Liver (tissue), 3 donors: Measurements from ENCODE around the gene OR4F15.

Experiments
- ATF3 ChIP-seq: IDR thresholded peaks from 2 replicates; pipeline ENCODE4 v1.6.1; 2016; ENCODE audit warnings: antibody characterized with exemption
- EGR1 ChIP-seq, 2 donors: IDR thresholded peaks; 2 replicates each; pipeline ENCODE4 v1.6.1; 2016 to 2018; ENCODE audit warnings: antibody characterized with exemption in 2 of 2, low read depth in 2 of 2
- FOXA1 ChIP-seq: IDR thresholded peaks from 2 replicates; pipeline ENCODE4 v1.6.1; 2016; ENCODE audit warnings: antibody characterized with exemption
- JUND ChIP-seq, 2 donors: IDR thresholded peaks; 2 replicates each; pipeline ENCODE4 v1.6.1; 2016; ENCODE audit warnings: antibody characterized with exemption in 2 of 2
- MAX ChIP-seq: IDR thresholded peaks from 2 replicates; pipeline ENCODE4 v1.6.1; 2016; ENCODE audit warnings: antibody characterized with exemption
- RAD21 ChIP-seq, 2 donors: IDR thresholded peaks; 2 replicates each; pipeline ENCODE4 v1.6.1; 2016; ENCODE audit warnings: antibody characterized with exemption in 2 of 2, mild to moderate bottlenecking in 2 of 2
- RXRA ChIP-seq, 2 donors: IDR thresholded peaks; 2 replicates each; pipeline ENCODE4 v1.6.1; 2017 to 2018; ENCODE audit warnings: antibody characterized with exemption in 2 of 2, mild to moderate bottlenecking in 1 of 2
- SP1 ChIP-seq: IDR thresholded peaks from 2 replicates; pipeline ENCODE4 v1.6.1; 2018; ENCODE audit warnings: antibody characterized with exemption, mild to moderate bottlenecking
- TAF1 ChIP-seq: conservative IDR thresholded peaks from 2 replicates; pipeline ENCODE4 v1.6.1; 2016; ENCODE audit warnings: antibody characterized with exemption, mild to moderate bottlenecking
- TF ChIP-seq, protein P1 (sequence below): IDR thresholded peaks from 2 replicates; pipeline ENCODE4 v1.6.1; 2016; ENCODE audit warnings: antibody characterized with exemption, mild to moderate bottlenecking
- TF ChIP-seq, protein P2 (sequence below): fragments of 150-350 bp; IDR thresholded peaks from 2 replicates; pipeline ENCODE4 v1.5.1; 2017; ENCODE audit warnings: improper control_type of control experiment, low read depth, low read length; ENCODE audit not compliant: missing input control
- TF ChIP-seq, protein P3 (sequence below): IDR thresholded peaks from 2 replicates; pipeline ENCODE4 v1.6.1; 2016; ENCODE audit warnings: antibody characterized with exemption
- donor health status: healthy.
- donor health status: healthy.

DNA sequence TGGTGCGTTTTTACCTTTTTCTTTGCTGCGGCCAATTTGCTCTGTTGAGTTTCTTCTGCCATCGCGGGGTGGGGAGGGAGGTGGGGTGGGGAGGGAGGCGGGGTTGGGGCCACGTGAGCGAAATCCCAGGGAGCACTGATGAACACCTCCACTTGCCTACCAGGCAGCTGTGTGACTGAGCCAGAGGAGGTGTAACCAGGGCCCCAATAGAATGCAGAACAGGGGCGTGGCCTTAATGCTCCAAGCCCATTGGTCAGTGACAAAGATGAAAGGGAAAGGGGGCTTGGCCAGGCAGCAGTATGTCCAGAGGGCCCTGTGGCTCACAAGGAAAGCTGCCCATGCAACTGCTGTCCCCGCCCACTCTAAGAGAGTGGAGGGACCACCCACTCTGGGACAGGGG is 30.1 kb upstream of the OR4F15 start:
- TF ChIP-seq, protein P1, sequence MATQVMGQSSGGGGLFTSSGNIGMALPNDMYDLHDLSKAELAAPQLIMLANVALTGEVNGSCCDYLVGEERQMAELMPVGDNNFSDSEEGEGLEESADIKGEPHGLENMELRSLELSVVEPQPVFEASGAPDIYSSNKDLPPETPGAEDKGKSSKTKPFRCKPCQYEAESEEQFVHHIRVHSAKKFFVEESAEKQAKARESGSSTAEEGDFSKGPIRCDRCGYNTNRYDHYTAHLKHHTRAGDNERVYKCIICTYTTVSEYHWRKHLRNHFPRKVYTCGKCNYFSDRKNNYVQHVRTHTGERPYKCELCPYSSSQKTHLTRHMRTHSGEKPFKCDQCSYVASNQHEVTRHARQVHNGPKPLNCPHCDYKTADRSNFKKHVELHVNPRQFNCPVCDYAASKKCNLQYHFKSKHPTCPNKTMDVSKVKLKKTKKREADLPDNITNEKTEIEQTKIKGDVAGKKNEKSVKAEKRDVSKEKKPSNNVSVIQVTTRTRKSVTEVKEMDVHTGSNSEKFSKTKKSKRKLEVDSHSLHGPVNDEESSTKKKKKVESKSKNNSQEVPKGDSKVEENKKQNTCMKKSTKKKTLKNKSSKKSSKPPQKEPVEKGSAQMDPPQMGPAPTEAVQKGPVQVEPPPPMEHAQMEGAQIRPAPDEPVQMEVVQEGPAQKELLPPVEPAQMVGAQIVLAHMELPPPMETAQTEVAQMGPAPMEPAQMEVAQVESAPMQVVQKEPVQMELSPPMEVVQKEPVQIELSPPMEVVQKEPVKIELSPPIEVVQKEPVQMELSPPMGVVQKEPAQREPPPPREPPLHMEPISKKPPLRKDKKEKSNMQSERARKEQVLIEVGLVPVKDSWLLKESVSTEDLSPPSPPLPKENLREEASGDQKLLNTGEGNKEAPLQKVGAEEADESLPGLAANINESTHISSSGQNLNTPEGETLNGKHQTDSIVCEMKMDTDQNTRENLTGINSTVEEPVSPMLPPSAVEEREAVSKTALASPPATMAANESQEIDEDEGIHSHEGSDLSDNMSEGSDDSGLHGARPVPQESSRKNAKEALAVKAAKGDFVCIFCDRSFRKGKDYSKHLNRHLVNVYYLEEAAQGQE, result no peak
- TF ChIP-seq FOXA1, result no peak
- TF ChIP-seq MAX, result no peak
- TF ChIP-seq, protein P2, sequence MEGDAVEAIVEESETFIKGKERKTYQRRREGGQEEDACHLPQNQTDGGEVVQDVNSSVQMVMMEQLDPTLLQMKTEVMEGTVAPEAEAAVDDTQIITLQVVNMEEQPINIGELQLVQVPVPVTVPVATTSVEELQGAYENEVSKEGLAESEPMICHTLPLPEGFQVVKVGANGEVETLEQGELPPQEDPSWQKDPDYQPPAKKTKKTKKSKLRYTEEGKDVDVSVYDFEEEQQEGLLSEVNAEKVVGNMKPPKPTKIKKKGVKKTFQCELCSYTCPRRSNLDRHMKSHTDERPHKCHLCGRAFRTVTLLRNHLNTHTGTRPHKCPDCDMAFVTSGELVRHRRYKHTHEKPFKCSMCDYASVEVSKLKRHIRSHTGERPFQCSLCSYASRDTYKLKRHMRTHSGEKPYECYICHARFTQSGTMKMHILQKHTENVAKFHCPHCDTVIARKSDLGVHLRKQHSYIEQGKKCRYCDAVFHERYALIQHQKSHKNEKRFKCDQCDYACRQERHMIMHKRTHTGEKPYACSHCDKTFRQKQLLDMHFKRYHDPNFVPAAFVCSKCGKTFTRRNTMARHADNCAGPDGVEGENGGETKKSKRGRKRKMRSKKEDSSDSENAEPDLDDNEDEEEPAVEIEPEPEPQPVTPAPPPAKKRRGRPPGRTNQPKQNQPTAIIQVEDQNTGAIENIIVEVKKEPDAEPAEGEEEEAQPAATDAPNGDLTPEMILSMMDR, result no peak
- no peak for TF ChIP-seq EGR1 (IDR thresholded peaks at IDR 0.05; ENCODE audit: low read depth in 2 of 2)
- no peak for TF ChIP-seq SP1
- no peak for TF ChIP-seq ATF3
- TF ChIP-seq RXRA (IDR thresholded peaks at IDR 0.05), result no peak
- TF ChIP-seq JUND (IDR thresholded peaks at IDR 0.05), result no peak
- no peak for TF ChIP-seq RAD21 (IDR thresholded peaks at IDR 0.05)
- TF ChIP-seq TAF1, result no peak
- TF ChIP-seq, protein P3, sequence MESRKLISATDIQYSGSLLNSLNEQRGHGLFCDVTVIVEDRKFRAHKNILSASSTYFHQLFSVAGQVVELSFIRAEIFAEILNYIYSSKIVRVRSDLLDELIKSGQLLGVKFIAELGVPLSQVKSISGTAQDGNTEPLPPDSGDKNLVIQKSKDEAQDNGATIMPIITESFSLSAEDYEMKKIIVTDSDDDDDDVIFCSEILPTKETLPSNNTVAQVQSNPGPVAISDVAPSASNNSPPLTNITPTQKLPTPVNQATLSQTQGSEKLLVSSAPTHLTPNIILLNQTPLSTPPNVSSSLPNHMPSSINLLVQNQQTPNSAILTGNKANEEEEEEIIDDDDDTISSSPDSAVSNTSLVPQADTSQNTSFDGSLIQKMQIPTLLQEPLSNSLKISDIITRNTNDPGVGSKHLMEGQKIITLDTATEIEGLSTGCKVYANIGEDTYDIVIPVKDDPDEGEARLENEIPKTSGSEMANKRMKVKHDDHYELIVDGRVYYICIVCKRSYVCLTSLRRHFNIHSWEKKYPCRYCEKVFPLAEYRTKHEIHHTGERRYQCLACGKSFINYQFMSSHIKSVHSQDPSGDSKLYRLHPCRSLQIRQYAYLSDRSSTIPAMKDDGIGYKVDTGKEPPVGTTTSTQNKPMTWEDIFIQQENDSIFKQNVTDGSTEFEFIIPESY, result no peak
